NOMO-1 treated with DMSO at 0.1 percent for 48 hours (cell line): Measurements from ENCODE around the gene SSC5D.

Experiments used
- DNase-seq: peaks from one replicate; lab custom pipeline; 2025; ENCODE audit not compliant: unreplicated experiment; lab: John Stamatoyannopoulos, UW

SSC5D gene

DNA sequence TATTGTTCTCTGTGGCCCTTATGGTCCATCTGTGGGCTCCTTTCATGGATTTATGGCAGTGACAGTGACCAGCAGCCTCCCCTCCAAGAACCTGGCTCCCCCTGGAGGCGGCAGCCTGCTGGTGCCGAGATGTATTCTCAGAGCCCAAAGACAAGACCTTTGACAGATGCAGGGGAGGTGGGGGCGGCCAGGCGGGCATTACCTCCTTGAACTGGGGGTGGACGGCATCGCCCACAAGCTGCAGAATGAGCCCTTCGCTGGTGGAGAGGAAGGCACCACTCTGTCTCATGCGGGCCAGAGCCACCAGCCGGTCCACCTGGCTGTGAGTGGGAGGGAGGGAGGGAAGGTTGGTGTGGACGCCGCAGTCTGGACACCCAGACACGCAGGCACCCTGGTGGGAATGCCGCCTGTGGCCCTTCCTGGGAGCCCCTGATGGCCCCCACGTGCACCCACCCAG, 33.4 kb upstream of the SSC5D start:
- peak; percentile 14 for DNase-seq

DNA sequence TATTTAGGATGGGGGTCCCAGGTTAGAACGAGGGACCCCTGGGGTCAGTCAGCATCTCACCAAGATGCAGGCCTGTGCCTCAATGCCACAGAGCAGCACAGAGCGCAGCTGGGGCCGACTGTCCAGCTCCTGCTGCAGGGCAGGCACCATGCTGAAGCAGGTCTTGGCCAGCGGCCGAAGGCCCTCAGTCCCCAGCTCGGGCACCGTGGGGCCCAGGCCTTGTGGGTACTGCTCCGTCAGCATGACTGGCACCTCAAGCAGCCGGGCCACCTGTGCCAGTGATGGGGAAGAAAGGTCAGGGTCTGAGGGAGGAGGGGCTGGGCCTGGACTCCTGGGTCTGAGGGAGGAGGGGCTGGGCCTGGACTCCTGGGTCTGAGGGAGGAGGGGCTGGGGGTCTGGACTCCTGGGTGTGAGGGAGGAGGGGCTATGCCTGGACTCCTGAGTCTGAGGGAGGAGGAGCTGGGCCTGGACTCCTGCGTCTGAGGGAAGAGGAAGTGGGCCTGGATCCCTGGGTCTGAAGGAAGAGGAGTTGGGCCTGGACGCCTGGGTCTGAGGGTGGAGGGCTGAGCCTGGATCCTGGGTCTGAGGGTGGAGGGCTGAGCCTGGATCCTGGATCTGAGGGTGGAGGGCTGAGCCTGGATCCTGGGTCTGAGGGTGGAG, 32.5 kb upstream of the SSC5D start:
- no peak for DNase-seq

DNA sequence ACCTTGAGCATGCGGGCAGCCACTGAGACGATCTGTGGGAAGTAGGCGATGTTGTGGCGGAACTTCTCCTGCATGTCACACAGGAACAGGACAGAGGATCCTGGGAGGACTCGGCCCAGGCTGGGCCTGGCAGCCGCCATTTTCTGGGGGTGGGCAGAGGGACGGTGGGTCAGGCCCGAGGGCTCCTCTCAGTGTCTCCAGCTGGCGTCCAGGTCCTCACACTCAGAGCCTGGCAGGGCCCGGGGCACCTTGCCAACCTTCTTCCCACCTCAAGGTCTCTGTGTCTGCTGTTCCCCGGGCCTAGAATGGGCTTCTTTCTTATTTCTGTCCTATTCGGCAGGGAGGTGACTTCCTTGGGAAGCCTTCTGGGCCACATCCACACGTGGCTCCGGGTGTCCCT, 31.9 kb upstream of the SSC5D start:
- DNase-seq: no peak

DNA sequence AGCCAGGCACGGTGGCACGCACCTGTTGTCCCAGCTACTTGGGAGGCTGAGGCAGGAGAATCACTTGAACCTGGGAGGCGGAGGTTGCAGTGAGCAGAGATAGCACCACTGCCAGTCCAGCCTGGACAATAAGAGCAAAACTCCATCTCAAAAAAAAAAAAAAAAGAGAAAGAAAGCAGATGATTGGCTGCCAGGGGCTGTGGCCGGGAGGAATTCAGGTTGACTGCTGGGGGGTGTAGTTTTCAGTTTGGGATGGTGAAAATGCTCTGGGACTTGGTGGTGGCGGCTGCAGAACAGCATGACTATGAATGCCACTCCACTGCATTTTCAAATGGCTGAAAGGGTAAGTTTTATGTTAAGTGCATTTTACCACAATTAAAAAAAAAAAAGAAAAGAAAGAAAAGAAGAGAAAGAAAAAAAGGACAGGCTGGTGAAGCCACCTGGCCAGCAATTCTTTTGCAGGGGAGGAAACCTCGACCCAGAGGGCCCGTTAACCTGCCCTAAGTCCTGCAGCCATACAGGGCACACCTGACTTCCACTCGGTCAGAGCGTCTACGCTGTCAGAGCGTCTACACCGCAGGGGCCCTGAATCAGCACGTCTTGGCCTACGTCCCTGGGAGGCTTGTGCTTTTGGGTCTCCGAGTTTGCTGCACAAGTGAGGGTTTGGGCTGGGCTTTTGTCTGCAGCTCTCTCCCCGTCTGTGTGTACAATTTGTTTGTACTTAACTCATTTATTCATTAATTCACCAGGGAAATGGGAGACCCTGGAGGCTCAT, 30.4 kb upstream of the SSC5D start:
- DNase-seq: no peak

DNA sequence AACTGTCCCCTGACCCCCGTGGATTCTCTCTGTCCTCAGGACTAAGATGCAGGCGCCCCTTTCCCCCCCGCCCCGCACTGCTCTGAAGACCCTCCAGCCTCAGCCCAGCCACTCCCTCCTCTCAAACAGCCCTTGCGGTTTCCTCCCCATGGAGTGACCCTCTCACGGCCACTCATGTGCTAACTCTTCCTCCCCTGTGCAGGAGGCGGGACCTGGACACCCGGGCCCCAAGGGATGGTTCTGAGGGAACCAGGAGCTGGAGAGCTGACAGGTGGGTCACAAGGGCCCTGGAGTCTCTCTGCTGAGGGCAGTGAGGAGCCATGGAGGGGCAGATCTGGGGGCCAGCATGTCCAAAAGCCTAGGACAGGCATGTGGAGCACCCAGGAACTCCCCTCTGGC, 28.7 kb upstream of the SSC5D start:
- no peak for DNase-seq

DNA sequence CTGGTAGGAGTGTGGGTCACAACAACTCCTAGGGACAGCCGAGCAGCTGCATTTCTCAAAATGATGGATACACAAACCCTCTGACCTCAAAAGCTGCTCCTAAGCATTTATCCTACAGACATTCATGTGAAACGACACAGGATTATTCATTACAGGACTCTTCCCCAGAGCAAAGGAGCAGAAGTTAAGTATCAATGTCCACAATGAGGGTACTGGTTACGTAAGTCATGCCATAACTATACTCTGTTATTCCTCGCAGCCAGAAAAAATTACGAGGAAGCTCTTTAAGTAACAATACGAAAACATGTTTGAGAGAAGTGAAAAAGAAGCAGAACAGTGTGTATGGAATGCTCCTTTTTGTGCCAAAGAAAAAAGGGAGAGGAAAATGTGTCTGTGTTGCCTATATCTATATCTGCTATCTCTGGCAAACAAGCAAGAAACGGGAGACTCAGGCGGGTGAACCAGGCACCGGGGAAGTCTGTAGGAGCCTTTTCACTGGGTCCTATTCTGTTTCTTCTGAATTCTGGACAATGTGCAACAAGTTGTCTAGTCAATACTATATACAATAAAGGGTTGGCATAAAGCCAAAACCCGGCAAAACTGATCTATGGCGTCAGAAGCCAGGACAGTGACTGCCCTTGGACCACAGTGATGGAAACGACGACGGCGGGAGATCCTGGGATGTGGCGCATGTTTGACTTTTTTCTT, 28.1 kb upstream of the SSC5D start:
- DNase-seq: peak; percentile 52

DNA sequence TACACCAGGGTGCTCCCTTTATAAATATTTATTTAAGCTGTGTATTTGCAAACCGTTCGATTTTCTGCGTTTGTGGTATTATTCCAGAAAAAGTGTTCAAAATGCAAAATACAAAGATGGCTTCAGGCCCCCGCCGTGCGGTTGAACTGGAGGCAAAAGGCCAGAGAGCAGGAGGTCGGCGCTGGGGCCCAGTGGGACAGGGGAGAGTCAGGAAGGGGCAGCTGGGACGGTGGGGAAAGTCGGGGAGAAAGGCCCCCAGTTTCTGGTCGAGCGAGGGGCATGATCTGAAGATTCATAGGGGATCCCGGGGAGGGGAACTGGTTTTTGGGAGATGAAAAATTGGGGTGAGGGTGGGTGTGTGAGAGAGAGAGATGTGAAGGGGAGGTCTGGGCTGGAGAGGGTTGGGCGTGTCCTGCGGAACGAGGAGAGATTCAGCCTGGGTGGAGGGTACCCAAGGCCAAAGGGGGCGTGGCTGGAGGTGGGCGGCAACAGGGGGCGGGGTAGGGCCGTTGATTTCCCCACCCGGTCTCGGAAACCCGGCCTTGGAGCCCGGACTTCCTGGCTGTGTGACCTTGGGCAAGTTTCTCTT, 27.5 kb upstream of the SSC5D start:
- DNase-seq: peak; percentile 65

DNA sequence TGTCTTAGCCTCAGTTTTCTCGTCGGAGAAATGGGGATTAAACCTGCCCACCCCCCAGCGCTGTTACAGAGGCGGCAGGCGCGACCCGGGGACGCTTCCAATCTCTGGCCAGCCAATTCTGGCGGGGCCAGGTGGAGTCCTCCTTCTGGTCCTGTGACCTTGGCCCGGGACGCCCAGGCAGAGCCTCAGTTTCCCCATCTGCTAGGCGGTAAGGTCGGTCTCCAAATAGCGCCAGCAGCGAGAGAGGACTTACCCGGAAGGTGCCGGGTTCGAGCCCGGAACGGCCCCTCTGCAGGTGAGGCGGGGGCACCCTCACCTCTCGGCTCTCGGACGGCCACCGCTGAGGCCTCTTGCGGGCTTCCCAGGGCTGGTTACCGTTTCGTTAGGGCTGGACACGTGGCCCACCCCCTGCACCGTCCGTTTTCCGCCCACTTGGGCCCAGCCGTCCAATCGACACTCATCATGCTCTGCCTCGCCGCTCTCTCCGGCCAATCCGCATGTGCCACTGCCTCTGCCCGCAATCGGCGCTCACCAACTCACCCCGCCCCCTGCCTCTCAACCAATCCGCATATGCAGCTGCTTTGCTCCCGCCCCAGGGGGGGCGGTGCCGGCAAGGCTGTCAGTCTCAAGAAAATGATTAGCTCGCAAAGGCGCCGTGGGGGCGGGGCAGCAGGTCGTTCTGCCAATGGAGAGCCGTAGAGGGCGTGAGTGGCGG, 26.8 kb upstream of the SSC5D start, which contains the start of gene ISOC2:
Gene ISOC2 (minus strand): TSS at position 384 of the 715 bp plus-strand sequence. CDS start 5,156 bp downstream, outside the sequence.
- peak; percentile 99 for DNase-seq

DNA sequence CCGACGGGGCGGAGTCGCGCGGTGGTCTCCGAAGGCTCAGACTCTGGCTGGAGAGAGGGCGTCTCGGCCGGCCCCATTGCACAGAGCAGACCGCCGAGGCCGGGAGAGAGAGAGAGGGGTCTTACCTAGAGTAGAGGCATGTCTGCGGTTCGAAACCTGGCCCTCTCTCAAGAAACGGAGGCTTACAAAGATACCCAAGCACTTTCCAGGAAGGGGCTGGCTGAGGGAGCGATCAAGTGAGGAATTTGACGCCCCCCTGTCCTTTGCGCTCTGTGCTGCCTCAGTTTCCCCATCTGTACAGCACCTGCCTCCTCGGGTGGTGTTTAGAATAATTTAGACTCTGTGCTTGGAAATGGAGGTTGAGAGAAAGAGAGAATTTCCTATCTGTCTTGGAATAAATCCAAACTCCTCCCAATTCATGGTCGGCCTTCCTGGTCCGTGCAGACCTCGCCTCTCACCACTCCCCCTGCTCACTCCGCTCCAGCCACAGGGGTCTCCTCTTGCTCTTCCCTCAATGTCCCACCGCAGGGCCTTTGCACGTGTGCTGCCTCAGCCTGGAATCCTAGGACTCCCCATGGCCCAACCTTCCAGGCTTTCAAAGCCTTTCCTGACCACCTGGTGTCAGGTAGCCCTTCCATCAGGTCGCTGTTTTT, 26.1 kb upstream of the SSC5D start:
- DNase-seq: no peak

DNA sequence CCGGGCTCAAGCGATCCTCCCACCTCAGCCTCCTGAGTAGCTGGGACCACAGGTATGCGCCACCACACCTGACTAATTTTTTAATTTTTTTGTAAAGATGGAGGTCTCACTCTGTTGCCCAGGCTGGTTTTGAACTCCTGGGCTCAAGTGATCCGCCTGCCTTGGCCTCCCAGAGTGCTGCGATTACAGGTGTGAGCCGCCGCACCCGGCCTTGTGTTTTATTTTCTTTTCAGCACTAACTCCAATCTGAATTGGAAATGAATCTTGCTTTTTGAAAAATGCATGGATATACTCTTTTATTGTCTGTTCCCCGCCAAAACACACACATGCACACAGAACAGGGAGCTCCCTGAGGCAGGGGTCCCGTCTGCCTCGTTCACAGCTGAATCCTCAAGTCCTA, 25.5 kb upstream of the SSC5D start:
- no peak for DNase-seq

DNA sequence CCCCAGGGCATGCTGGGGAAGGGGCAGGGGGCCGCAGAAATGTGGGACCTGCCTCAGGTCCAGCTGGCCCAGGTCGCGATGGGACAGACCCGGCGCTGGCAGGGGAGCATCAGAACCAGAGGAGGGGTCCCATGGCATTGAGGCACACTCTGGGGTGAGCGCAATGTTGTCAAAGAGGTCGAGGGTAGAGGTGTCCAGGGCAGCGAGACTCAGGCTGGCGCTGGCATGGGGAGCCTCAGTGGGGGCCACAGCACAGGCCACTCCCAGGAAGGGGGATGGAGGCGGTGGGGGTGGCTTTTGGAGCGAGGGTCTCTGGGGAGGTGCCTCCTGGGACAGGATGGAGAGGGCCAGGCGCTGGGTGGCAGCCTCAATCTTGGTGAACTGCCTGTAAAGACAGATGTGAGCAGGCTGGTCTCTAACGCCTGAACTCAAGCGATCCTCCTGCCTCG, 24.6 kb upstream of the SSC5D start:
- no peak for DNase-seq

DNA sequence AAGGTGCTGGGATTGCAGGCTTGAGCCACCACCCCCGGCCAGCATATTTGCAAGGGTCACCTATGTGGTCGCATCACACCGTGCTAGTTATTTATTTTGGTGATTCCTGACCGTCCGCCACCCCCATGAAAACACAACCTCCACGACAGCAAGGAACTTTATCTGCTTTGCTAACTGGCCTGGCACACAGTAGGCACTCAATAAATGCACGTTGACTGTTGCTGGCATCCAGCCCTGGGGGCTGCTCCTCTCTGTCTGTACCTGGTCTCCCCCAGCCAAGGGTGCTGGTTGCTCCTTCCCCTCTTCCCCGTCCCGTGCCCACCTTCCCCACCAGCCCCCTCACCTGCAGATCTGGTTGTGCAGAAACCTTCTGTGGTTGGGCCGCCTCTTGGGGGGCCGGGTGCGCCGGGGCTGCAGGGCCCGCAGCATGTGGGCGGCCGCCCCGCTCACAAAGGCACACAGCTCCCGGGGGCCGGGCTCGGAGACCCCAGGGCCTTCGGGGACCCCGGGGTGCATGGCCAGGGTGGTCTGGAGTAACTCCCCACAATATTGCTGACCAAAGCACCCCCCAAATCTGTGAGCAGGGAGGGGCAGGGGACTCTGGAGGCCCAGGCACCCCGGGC, 24.1 kb upstream of the SSC5D start:
- no peak for DNase-seq

DNA sequence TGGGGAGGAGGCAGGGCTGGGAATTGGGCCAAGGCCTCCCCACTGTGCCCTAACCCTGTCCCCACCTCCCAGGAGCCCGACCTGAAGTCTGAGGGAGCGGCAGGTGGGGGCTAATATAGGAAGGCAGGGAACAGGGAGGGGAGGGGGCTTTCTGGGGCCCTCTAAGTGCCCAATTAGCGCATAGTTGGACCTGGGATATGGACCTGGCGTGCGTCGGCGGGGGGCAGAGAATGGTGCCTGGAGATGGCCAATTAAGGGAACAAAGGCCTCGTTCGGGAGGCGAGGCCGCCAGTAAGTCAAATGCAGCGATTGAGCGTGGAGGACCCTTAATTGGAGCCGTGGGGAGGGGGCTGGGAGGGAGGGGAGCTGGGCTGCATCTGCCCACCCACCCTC, 23.6 kb upstream of the SSC5D start, which contains the start of gene C19orf85:
Gene C19orf85 (minus strand): TSS at position 90 of the 393 bp plus-strand sequence. CDS start 197 bp downstream, outside the sequence.
- DNase-seq: no peak

DNA sequence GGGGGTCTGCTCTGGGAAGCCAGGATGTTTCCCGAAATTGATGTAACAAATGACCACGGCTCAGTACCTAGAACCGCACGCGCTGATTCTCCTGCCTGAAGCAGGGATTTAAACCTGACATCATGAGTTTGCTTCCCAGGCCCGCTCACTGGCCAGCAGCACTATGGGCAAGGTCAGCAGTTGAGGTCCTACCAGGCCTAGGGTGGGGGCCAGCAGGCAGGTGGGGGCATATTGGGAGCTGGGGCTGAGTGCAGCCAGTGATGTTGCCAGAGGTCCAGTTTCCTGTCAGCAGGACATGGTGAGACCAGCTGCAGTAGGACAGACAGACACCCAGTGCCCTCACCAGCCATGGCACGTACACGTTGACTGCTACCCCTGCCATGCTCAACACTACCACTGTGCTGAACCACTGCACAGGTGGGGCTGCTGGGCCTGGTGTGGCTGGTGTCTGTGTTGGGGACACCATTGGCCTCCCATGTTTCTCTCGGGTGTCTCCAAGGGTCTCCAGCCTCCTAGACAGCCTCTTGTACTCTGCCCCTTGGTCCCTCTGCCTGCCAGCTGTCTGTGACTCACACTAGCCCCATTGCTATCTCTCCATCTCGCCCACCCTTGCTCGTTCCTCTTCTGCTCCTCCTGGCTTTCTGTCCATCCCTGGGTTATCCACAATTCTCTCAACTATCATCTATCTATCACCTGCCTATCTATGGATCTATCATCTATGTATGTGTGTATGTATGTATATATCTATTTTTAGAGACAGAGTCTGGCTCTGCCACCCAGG, 22.6 kb upstream of the SSC5D start:
- no peak for DNase-seq

DNA sequence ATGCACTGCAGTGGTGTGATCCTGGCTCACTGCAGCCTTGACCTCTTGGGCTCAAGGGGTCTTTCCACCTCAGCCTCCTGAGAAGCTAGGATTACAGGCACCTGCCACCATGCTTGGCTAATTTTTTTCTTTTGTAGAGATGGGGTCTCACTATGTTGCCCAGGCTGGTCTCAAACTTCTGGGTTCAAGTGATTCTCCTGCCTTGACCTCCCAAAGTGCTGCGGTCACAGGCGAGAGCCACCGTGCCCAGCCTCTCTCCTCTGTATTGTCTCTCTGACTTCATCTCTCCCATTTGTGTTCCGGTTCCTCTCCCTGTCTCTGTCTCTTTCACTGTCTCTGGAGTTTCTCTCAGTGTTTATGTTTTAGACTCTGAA, 22.0 kb upstream of the SSC5D start:
- DNase-seq: no peak

DNA sequence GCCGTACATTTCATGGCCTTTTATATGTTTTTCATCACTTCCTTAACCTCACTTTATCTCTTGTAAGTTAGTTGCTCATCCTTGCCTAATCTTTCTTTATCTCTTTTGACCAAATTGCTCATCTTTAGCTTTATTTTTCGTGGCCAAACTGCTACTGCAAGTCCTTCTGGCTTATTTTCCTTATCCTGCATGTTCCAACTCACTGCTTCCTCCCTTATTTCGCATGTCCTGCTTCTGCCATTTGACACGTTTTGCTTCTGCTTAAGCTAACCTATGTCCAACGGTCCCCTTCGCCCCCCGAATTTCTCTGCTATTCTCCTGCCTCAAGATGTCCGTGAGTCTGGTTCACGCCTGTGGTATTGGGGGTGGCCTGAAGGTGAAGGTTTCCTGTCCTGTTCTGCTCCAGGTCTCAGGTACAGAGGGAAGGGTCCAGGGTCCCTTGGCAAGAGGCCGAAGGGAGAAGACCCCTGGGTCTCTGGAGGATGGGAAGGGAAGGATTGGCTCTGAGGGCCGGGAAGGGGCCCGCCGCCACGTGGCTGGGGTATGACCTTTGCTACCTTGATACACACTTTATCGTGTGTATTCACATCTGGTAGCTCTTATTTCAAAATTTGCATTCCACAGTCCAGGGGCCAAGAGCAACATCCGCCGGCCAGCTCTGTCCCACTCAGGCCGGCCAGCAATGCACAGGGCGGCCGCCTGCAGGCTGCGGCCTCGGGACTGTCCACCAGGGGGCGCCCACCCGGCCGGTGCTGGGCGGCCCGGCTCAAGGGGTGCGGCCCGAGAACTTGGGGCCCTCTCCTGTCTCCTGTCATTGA, 20.8 kb upstream of the SSC5D start:
- peak; percentile 10 for DNase-seq

DNA sequence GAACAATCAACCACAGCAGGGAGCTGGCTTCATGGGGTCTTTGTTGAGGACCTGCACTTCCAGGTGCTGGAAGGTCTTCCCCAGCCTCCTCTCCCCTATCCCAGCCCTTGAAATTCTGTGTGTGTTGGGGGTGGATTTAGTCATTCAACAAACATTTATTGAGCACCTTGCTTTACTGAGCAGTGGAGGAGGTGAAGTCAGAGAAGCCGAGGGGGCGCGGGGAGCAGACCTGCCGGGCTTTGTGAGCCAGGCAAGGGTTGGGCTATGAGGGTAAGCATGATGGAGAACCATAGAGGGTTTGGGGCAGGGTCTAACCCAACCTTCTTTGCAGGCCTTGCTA, 20.2 kb upstream of the SSC5D start:
- no peak for DNase-seq

DNA sequence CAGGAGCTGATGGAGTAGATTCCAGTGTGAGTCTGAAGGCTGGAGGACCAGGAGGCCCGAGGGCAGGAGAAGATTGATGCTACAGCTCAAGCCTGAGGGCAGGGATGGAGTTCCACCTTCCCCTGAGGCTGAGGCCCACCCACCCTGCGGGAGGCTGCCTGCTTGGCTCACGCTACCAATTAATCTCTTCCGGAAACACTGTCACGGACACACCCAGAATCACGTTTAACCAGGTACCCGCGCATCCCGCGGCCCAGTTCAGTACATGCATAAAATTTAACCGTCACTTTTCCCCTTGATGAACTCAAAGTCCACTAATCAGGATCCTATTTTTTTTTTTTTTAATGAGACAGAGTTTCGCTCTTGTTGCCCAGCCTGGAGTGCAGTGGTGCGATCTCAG, 17.0 kb upstream of the SSC5D start:
- no peak for DNase-seq
